A549 (cell line): ENCODE results near the gene LY6G5C. TPM values are rescaled to one million over a fixed set of nuclear protein-coding genes. Genes with fewer than 3 reads are reported as not detected.
"Not testable (repeated sequence)": the region's sequence is repeated elsewhere in the genome, so short reads cannot be mapped to it uniquely, and the experiment has no call there.

Experiments
- ATAC-seq, 2 experiments: fragments of 200-7000 bp in 1 of 2; fragments of >200 bp in 1 of 2; cut with Nextera tagmentation in 1 of 2; cut with Tn5 transposase in 1 of 2; 3 replicates each; pipeline versions ENCODE4 v1.8.0 to v1.9.1; 2018 to 2020; ENCODE audit warnings: mild to moderate bottlenecking in 1 of 2, moderate library complexity in 1 of 2
- CTCF ChIA-PET: fragments of 300-600 bp; sonication (Branson Sonifier 250); formaldehyde crosslinking; extraction: SDS; loops from one replicate; lab custom pipeline; 2021; ENCODE audit warnings: antibody characterized with exemption, inconsistent platforms; lab: Yijun Ruan, JAX
- POLR2A ChIA-PET: fragments of 350-600 bp; formaldehyde crosslinking; extraction: SDS; loops from one replicate; lab custom pipeline; 2021; ENCODE audit warnings: antibody characterized with exemption, inconsistent platforms; lab: Yijun Ruan, JAX
- DNase-seq, 2 experiments: peaks; one replicate each; pipeline versions ENCODE4 v3.0.0 to v3.0.0-alpha.2; 2011 to 2016; ENCODE audit warnings: low read depth in 1 of 2, low spot score in 1 of 2
- FAIRE-seq: peaks from 2 replicates; lab custom pipeline; 2011; peaks lifted over from hg19 to GRCh38; lab: Jason Lieb, UNC
- H3K27ac ChIP-seq, 2 experiments: fragments of >200 bp; sonication (Bioruptor Twin); formaldehyde crosslinking; 3 replicates each; pipeline ENCODE4 v1.5.1; 2016 to 2017
- H3K4me1 ChIP-seq: fragments of >200 bp; sonication (Bioruptor Twin); formaldehyde crosslinking; 3 replicates; pipeline ENCODE4 v1.6.1; 2016
- H3K4me2 ChIP-seq: fragments of >200 bp; sonication (Bioruptor Twin); formaldehyde crosslinking; 3 replicates; pipeline ENCODE4 v1.6.1; 2016
- H3K4me3 ChIP-seq: fragments of >200 bp; sonication (Bioruptor Twin); formaldehyde crosslinking; 3 replicates; pipeline ENCODE4 v1.5.1; 2016
- H3K9me3 ChIP-seq: fragments of >200 bp; sonication (Bioruptor Twin); formaldehyde crosslinking; 3 replicates; pipeline ENCODE4 v1.6.1; 2016
- BCL3 ChIP-seq: fragments of >200 bp; sonication (Bioruptor Twin); formaldehyde crosslinking; IDR thresholded peaks from 3 replicates; pipeline ENCODE4 v1.6.1; 2016
- BHLHE40 ChIP-seq: IDR thresholded peaks from 2 replicates; pipeline ENCODE4 v1.6.1; 2012; ENCODE audit warnings: low read depth, low read length, inconsistent platforms
- CBX2 ChIP-seq: fragments of 200-600 bp; sonication (generic); IDR thresholded peaks from 2 replicates; pipeline ENCODE4 v1.6.1; 2016; ENCODE audit warnings: low read depth, mild to moderate bottlenecking, borderline replicate concordance
- EHMT2 ChIP-seq: fragments of 200-600 bp; sonication (generic); IDR thresholded peaks from 2 replicates; pipeline ENCODE4 v1.6.1; 2016; ENCODE audit warnings: antibody characterized with exemption, low read depth, mild to moderate bottlenecking, moderate library complexity
- KDM5A ChIP-seq: fragments of 200-600 bp; sonication (generic); IDR thresholded peaks from 2 replicates; pipeline ENCODE4 v1.6.1; 2016; ENCODE audit warnings: antibody characterized with exemption, mild to moderate bottlenecking
- NFE2L2 ChIP-seq: fragments of 150-350 bp; conservative IDR thresholded peaks from 2 replicates; pipeline ENCODE4 v1.6.1; 2014; ENCODE audit warnings: low read length
- NR3C1 ChIP-seq: fragments of >200 bp; sonication (Bioruptor Twin); formaldehyde crosslinking; IDR thresholded peaks from 3 replicates; pipeline ENCODE4 v1.6.1; 2017
- PHF8 ChIP-seq: fragments of 200-600 bp; sonication (generic); IDR thresholded peaks from 2 replicates; pipeline ENCODE4 v1.6.1; 2016; ENCODE audit warnings: low read depth, mild to moderate bottlenecking, antibody characterized with exemption, moderate library complexity, borderline replicate concordance
- POLR2AphosphoS2 ChIP-seq: conservative IDR thresholded peaks from 2 replicates; pipeline ENCODE4 v1.6.1; 2012; ENCODE audit warnings: low read length, improper control_type of control experiment, inconsistent platforms
- RAD21 ChIP-seq, 2 experiments: fragments of >200 bp in 1 of 2; sonication (Bioruptor Twin) in 1 of 2; formaldehyde crosslinking in 1 of 2; IDR thresholded peaks in 1 of 2; conservative IDR thresholded peaks in 1 of 2; 2 replicates in 1 of 2; 3 replicates in 1 of 2; pipeline ENCODE4 v1.6.1; 2012 to 2018; ENCODE audit warnings: inconsistent platforms in 1 of 2
- REST ChIP-seq: fragments of 200-600 bp; sonication (generic); IDR thresholded peaks from 2 replicates; pipeline ENCODE4 v1.6.1; 2016; ENCODE audit warnings: antibody characterized with exemption, mild to moderate bottlenecking, moderate library complexity
- RNF2 ChIP-seq: fragments of 200-600 bp; sonication (generic); IDR thresholded peaks from 2 replicates; pipeline ENCODE4 v1.6.1; 2016; ENCODE audit warnings: low read depth, mild to moderate bottlenecking, antibody characterized with exemption, moderate library complexity, borderline replicate concordance
- WGBS: methylation state at CpG from one replicate; pipeline ENCODE4 v1.1.6; 2017; ENCODE audit errors: missing lambda C conversion rate; 5-methylcytosine and 5-hydroxymethylcytosine counted together
- polyA plus RNA-seq, 4 experiments: library from polyadenylated mRNA; depleted of rRNA in 3 of 4; stranded (reverse); fragments of >200 nt; fragmentation: RNase III in 1 of 4; extraction: RNeasy Plus Mini Kit Qiagen cat#74134 plus additional on column Dnase treatment in 1 of 4; gene quantifications; 2 replicates in 3 of 4; 3 replicates in 1 of 4; pipeline ENCODE4 v1.2.3, GENCODE V29; 2011 to 2017

LY6G5C gene
- polyA plus RNA-seq, 2 of the 4 experiments (the other 2 are of a cell fraction): 1.2 to 1.6 TPM

GRCh38 chr6:31710523-31711219 is 29.8 kb upstream of the LY6G5C start:
- POLR2A ChIA-PET: no interaction called here
- TF ChIP-seq NFE2L2 (no peak), PHF8 (no peak), BCL3 (no peak), NR3C1 (no peak), KDM5A (no peak), RAD21 (conservative IDR thresholded peaks at IDR 0.05 in 1 of 2, IDR thresholded peaks at IDR 0.05 in 1 of 2) (no peak), POLR2AphosphoS2 (no peak), BHLHE40 (no peak), CBX2 (no peak), REST (no peak), RNF2 (no peak), EHMT2 (no peak)
- TF ChIP-seq, all 56 proteins: peak for 0
- ATAC-seq (no peak), DNase-seq (no peak), FAIRE-seq (no peak)
- Histone ChIP-seq H3K4me1 (0 out of 3 replicates have a peak, but pooled peaks cover 3% of the 10 kb centered on the region), H3K4me2 (no peak overlapping the region), H3K27ac (no peak overlapping the region), H3K9me3 (no peaks in the 10 kb centered on the region), H3K4me3 (no peak overlapping the region)
- CTCF ChIA-PET: interaction anchor here (1.0 to 1.3 kb wide), 2 partner anchors 18 to 59 kb away, joined by 3 to 4 read pairs; partner anchors contain the start of gene DDAH2
- WGBS: 80% methylated on average over 3 of the region's 5 CpGs

- H3K4me2 ChIP-seq, FAIRE-seq, CTCF ChIA-PET, POLR2A ChIA-PET, ATAC-seq, H3K4me3 ChIP-seq, DNase-seq, H3K4me1 ChIP-seq, H3K9me3 ChIP-seq, H3K27ac ChIP-seq: not testable (repeated sequence)
- WGBS: 74% methylated on average over 7 of the region's 11 CpGs
Measured at GRCh38 chr6:31709157-31709556, 28.3 kb upstream of the LY6G5C start.

GRCh38 chr6:31708224-31708623 is 27.4 kb upstream of the LY6G5C start:
- 90% methylated on average over 3 of the region's 3 CpGs for WGBS
- no peak overlapping the region for H3K4me3 ChIP-seq
- no peak for FAIRE-seq
- no peaks in the 10 kb centered on the region for H3K9me3 ChIP-seq
- 0 out of 3 replicates have a peak, but pooled peaks cover 3% of the 10 kb centered on the region for H3K4me1 ChIP-seq
- ChIA-PET POLR2A (no interaction called here), CTCF (no interaction called here)
- DNase-seq: no peak
- no peak overlapping the region for H3K4me2 ChIP-seq
- no peak overlapping the region for H3K27ac ChIP-seq
- TF ChIP-seq REST: no peak
- ATAC-seq: no peak
